ENCODE data around the gene BRSK1.
A peak's percentile ranks its signal among the peaks of the same experiment; 100 is the strongest.

BRSK1 gene

DNA sequence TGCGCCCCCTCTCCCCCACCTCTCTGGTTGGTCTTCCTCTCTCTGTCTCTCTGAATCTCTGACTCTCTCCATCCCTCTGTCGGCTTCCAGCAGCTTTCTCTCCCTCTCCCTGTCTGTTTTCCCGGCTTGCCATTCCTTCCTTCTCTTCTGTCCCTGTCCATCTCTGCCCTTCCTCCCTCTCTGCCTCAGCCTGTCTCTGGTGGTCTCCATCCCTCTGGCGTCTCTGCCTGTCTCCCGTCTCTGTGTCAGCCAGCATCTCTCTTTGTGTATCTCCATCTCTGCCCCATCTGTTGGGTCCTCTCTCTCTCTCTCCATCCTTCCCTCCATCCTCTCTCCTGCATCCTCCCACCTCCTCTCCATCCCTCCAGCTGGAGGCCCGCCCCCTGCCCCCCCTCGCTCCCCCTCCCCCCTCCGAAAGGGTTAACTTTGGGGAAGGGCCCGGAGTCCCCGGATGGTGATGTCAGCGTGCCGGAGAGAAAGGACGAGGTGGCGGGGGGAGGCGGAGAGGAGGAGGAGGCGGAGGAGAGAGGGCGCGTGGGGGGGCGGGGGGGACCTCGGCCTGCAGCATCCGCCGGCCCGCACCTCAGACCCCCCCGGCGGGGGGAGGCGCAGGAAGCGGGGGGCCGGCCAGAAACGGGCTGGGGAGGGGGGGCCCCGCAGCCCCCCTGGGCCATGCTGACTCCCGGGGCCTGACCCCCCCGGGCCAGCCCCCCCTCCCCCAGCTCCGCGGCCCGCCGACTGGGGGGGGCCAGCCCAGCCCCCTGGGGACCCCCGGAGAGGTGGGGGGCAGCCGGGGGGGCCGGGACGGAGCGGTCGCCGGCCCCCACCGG lies at the start of gene BRSK1:
Gene BRSK1 (plus strand): TSS at position 450 of the 830 bp plus-strand sequence. CDS start 446 bp downstream, outside the sequence.
- DNase-seq: peak; percentile 52

DNA sequence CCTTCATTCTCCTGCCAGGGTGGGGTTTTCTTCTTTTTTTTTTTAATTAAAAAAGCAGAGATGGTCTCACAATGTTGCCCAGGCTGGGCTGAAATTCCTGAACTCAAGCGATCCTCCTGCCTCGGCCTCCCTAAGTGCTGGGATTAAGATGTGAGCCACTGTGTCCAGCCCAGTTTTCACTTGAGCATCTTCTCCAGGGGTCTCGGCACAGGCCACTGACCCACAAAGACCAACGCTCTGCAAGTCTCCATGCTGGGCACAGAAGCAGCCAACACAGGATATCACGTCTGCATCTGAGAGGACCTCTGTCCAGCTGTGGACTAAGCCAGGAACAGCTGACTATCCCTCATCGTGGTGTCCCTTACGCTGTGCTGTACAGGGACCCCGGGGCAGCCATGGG lies 45.8 kb upstream of the BRSK1 start:
- no peak for DNase-seq

DNA sequence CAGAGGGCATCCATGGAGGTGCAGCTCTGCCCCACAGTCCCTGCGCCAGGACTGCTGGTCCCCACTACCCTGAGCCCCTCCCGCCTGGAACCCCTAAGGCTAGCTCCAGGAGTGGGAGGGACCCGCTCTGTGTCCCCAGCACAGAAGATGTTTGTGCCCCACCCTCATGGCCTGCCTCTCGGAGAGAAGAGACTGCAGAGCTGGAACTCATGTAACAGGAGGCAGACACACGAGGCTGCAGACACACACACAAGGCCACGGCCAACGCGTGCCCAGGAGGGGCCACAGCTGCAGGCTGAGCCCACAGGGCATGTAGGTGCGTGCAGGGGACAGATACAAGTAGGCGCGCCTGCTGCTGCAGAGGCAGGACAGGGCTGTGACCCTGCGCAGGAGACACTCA lies 44.8 kb upstream of the BRSK1 start:
- DNase-seq: no peak

DNA sequence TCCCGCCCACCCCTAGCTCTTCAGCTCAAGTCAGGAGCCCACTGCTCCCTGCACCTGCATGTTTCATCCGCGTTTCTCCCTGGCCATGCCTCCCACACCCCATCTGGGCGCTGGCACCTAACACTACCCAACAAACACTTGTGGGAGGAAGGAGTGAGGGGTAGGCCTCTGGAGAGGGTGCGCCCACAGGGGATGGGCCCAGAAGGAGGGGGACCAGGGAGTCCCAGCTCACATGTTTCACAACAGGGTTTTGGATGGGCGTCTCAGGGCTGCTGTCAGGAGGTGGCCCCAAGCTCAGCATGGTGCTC lies 43.1 kb upstream of the BRSK1 start:
- DNase-seq: no peak

DNA sequence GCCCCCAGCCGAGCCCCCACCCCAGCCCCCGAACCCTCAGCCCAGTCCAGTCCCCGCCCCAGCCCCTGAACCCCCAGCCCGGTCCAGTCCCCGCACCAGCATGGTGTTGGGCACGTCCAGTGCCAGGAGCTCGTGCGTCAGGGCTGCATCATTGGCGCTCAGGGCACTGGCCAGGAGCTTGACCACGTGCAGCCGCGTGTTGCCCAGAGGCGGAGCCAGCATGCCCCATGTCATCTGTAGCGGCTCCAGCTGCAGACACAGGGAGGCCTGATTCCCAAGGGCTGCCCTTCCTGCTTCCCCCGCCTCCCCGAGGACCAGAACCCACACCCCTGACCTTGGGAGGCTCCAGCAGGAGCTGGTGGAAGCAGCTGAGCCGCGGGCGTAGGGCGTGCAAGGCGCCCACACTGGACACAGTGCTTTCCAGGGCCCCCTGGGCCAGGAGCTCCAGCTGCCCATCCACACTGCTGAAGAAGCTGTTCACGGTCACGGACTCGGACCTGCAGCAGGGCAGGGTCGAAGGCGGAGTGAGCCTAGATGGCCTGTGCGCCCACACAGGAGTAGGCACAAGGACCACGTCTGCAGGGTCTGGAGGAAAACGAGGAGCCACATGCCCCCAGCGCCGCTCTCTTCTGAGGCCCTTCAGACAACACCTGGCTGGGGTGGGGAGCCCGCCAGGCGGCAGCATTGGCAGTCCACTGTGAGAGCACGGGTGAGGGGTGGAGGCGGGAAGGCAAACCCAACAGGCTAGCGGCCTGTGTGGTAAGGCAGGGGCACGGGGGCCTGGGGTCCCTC lies 42.5 kb upstream of the BRSK1 start:
- DNase-seq: no peak

DNA sequence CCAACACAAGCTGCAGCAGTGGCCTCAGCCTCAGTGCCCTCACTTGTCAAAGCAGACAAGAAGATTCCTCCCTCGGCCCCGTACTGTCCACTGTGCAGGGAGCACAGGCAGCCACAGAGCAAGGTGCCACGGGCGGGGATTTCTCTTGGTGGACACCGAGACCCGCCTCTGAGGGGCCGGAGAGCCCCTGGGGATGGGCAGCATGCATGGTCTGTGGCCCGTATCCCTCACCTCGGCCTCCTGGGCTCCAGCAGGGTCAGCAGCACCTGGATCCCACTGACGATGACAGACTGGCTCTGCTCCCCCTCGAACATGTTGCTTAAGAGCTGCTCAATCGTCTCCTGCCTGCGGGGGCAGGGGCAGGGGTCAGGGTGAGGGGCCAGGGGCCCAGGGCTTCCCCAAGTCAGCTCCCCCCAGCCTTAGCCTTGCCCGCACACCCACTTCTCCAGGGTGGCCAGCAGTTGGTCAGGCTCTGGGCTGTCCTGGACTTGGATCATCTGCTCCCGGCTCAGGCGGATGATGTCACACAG lies 41.8 kb upstream of the BRSK1 start:
- DNase-seq: no peak

DNA sequence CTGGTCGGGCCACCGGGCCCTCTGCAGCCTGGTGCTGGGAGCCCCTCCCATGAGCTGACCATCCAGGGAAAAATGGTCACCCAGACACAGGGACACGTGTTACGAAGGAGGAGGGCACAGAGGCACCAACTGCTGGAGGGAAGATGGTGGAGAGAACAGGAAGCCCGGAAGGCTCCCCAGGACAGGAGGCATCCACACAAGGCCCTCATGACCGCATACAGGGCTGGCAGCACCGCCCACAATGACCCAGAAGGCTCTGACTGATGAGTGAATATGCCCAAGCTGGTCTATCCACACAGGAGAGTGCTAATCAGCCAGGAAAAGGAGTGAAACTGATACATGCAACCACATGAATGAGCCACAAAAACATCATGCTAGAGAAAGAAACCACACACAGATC lies 41.3 kb upstream of the BRSK1 start:
- no peak for DNase-seq

DNA sequence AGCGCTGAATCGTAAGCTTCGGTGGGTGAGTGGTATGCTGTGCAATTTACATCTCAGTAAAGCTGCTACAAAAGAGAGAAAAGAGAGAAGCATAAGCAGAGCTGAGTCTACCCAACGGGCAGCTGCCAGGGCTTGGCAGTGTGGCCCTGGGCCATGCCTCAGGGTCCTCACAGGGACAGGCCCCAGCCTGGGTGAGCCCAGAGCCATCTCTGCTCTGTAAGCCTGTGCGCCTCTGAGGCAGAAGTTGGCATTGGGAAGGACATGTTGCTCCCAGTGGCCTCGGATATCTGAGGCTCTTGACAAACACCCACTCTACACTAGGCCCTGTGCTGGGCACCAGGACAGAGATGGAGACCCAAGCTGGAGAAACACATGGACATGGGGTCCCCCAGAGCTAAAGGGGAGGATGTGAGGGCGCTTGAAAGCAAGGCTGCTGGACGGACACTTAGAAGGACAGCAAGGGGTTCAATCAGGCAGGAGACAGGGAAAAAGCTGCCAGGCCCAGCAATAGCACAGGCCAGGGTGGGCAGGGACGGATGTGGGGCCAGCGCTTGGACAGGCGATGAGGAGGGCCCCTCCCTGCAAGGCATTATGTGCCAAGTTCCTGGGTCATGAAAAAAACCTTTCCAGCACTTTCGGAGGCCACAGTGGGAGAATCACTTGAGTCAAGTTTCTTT lies 39.7 kb upstream of the BRSK1 start:
- DNase-seq: no peak

DNA sequence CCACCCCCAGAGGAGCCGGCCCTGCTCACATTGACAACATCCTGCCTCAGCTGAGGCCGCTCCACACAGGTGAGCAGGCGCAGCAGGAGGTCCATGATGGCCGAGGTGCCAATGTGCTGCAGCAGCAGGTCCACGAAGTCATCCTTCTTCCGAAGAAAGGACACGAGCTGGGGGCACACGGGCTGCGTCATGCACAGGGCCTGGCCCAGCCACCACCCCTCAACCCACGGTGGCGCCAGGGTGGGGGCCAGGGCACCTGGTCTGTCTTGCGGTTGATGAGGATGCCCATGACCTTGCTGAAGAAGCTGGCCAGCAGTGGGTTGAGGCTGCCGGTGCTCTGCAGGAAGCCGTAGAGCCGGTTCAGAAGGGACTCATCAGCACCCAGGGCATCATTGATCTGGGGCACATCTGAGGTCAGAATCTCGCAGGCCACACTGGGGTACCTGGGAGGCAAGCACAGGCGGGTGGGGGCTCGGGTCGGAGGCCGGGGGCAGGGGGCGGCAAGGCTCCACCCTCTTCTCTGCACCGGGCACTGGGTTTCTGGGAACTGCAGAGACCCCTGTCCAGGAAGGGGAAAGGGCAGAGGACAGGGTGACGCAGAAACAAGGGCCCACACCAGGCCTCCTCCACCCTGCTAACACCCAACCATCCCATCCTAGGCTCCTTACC lies 38.4 kb upstream of the BRSK1 start:
- no peak for DNase-seq

DNA sequence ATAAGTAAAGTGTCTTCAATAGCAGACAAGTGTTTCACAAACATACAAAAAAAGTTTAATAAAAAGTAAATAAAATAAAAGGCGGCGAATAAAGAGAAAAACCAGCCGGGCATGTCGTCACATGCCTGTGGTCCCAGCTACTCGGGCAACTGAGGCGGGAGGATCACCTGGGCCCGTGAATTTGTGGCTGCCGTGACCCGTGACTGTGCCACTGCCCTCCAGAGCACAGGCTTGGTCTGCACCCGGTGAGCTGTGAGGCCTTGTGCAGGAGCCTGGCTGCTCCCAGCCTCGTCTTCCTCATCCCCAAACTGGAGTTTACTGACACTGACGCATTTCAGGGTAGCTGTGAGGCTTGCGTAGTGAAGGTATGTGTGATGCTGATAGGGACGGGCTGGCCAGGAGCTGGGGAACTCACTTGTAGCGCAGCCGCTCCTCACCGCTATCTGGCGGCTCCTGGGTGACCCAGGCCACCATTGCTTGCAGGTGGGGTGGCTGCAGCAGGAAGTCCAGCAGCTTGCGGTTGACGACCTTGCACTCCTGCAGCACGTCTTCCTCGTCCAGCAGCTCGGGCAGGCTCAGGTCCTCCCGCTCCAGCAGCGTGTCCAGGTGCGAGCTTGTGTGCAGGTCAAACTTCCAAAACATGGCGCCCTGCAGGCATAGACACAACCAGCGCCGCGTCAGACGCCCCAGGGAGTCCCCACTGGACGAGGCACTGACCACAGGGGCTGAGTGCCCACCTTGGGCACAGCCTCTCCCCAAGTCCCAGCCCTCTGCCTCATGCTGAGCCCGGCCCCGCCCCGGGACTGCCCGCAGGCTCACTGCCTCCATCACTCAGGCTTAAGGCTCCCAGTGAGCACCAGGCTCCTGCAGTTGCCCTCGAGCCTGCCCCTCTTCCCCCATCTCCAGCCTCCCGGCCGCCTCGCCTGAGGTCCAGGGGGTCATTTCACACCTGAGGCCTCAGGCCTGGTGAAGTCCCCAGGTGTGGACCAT lies 37.0 kb upstream of the BRSK1 start:
- no peak for DNase-seq

DNA sequence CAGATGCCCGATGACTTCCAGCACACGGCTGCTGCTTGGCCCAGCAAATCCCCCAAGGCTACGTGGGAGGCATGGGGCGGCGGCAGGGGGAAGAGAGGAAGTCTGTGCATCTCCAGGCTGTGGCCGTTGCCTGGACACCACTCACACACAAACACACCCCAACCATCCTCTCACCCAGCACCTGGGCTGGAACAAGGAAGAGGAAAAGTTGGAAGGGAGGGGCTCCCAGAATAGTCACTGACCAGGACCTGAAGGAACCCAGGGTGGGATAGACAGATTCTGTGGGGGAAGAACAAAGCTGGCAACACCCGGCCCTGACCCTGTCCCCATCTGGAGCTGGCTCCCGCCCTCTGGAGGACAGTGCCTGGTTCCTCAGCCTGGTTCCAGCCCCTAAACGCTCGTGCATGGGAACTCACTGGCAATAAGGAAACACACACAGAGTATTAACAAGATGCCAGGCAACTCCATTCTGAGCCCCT lies 36.1 kb upstream of the BRSK1 start:
- no peak for DNase-seq

DNA sequence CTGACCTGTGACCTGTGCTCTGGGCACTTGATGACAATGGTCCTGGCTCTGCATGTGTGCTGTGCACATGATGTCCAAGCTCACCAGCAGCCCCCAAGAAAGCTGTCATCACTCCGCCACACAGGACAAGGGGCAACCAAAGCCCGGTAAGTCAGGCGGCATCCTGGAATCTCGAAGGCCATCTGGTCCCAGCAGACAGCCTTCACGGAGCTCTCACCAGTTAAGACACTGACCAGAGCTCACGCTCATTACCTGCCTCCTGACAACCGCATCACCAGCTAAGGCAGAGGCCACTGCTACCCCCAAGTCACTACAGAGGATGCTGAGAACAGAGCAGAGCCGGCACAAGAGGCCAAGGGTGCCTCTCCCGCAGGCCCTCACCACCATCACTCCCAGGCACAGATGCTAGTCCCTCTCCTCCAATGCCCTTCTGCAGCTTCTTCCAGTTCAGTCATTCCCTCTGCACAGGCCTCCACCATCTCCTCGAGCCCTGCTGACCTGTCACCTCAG lies 35.6 kb upstream of the BRSK1 start:
- no peak for DNase-seq

DNA sequence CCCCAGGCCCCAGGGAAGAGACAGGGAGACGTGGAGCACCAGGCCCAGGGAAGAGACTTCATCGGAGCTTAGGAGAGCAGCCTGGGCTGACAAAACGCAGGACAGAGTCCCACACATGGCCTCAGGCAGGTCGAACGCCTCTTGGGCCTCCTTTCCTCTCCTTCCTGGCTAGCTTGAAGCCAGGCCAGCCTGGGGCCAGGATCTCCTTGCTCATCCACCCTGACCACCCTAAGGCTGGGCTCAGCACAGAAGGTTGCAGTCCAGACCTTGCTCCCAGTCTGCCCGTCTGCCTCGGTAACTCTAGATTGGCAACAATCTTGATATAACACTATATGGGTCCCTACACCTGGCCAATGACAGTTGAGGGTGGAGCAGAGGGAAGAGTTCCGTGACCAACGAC lies 35.1 kb upstream of the BRSK1 start:
- no peak for DNase-seq

DNA sequence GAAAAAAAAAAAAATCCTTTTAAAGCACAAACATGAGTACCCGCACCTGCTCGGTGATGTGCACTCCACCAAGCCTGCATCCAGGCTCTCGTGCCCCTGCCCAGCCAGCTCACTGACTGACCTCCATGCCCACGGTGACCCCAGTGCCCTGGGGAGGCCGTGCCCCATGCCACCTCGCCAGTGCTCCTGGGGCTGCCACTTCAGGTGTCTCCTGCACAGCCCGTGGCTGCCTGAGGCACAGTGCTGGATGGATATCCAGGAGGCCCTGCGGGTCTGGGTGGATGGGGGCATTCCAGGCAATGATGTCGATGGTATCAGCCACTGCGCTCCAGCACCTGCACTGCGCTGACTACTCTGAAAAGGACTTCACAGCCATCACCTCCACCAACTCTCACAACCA lies 34.0 kb upstream of the BRSK1 start:
- no peak for DNase-seq

DNA sequence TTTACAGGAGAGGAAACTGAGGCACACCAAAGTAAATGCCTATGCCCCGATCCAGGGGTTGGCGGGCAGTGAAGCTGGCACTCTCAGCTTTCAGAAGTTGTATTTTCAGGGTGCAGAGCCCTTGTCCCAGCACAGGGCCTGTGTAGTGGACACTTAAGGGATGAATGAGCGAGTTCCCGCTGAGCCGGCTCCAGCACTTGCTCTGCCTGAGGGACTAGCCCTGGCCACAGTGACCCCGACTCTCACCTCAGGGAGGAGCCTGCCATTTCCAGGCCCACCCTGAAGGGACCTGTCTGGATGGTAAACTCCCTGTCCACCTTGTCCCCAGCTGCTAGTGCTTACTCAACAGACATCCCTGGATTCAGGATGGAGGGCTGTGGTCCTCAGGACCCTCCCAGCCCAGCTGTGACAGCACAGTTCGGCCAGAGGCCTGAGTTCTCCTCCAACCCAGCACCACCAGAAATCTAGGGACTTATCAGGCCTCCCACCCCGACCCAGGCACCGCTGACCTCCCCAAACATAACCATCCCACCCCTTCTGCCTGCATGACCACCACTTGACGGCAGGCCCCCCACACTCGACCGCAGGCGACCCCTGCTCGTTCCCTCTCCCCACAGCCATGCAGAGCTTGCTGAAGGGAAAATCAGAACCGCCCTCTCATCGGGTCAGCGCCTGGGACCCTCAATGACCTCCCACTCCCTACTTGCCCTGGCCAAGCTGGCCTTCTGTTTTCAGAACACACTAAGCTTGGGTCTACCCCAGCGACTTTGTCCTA lies 33.3 kb upstream of the BRSK1 start:
- DNase-seq: no peak

DNA sequence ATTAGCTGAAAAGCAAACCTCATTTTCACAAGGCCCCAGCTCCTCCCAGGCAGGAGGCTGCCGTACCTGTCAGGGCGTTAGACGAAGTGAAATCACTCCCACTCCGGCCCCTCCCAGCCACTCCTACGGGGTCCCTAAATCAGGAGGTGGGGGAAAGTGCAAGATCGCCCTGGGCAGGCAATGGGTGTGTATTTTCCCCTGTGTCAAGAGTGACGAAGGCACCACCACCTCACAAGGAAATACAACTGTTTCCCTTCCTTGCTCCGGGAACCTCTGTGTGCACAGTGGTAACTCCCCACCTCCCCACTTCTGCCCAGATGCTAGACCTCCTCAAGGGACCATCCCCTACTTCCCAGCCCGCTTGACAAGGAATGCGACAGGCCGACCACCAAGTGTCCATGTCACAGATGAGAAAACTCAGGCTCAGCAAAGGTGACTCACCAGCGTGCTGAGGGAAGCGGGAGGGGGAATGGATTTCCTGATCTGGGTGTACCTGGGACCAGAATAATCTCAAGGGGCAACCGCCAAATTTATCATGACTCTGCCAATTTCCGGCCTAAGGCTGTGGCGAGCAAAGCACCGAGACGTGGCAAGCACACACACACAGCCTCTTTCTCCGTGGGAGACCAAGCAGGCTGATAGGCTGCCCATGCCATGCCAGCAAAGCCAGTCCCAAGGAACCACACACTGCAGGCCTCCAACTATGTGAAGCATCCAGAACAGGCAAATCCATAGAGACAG lies 32.3 kb upstream of the BRSK1 start:
- no peak for DNase-seq

DNA sequence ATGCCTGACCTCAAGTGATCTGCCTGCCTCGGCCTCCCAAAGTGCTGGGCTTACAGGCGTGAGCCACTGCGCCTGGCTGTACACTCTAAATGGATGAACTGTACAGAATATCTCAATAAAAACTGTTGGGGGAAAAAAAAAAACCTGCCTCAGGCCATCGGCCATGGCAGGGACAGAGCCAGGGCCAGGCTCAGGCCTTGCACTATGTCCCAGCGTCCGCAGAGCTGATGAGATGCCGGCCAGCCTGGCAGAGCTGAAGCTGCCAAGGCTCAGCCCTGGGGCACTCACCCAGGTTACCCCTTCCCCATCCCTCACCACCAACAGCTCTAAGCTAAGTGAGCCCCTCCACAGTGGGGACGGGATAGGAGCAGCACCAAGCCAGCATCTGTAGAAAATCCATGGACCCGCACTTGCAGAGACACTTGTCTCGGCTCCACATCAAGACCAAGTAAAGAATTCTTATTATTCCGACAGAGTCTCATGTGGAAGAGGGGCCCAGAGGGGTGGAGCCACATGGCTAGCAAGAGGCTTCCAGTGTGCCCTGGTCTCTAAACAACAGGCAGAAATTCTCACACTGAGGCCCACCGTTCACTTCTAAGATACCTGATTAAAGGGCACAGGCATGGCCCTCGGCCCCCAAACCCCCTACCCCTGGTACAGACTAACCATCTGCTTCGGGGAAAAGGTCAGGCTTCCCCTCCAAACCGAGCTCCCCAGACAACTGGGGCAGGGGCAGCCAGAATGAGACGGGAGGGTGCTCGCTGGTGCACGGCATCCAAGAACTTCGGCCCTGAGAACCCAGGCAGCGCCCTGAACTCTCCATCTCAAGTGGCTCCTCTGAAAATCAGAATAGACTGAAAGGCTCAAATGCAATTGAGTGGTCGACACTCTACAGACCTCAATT lies 30.8 kb upstream of the BRSK1 start:
- no peak for DNase-seq

DNA sequence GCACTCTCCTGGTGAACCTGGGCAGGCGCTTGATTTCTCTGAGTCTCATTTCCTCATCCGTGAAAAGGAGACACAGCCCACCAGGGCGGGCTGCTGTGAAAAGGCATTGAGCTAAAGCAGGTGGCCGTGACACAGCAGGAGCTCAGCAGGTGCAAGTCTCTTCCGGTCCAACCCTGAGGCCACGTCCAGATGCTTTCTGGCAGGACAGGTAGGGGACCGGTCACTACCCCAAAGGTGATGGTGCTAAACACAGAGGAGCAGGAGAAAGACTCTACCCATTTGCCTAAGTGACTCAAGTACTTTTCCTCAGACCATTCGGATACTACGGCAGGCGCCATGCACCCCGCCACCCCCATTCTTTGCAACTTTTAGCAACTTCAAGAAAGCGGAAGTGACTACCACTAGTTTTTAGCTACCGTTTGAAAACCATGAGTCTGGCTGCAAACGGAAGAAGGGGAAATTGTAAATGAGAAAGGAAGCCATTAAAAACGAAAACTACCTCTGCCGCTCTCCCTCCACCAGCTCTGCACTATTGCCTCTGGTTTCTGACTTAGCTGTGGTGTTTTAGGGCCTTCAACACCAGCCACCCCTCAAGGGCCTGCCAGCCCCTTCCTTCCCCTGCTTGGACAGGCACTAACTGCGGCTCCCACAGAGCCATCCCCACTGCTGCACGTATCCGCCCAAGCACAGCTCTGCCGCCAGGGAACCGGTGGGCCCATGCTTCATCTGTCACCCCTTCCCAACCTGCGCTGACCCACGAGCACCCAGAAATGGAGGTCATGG lies 29.8 kb upstream of the BRSK1 start:
- no peak for DNase-seq

All from retina (tissue), 1 donor.